Measurements from ENCODE around the gene SUPT5H. TPM values are rescaled to one million over a fixed set of nuclear protein-coding genes. Genes with fewer than 3 reads are reported as not detected.

Gene SUPT5H
- total and polyA plus RNA-seq, 2 of the 13 experiments (the other 11 are each of a cell fraction or from before 2014, with no cell fraction given), result 48.2 to 51.7 TPM

DNA sequence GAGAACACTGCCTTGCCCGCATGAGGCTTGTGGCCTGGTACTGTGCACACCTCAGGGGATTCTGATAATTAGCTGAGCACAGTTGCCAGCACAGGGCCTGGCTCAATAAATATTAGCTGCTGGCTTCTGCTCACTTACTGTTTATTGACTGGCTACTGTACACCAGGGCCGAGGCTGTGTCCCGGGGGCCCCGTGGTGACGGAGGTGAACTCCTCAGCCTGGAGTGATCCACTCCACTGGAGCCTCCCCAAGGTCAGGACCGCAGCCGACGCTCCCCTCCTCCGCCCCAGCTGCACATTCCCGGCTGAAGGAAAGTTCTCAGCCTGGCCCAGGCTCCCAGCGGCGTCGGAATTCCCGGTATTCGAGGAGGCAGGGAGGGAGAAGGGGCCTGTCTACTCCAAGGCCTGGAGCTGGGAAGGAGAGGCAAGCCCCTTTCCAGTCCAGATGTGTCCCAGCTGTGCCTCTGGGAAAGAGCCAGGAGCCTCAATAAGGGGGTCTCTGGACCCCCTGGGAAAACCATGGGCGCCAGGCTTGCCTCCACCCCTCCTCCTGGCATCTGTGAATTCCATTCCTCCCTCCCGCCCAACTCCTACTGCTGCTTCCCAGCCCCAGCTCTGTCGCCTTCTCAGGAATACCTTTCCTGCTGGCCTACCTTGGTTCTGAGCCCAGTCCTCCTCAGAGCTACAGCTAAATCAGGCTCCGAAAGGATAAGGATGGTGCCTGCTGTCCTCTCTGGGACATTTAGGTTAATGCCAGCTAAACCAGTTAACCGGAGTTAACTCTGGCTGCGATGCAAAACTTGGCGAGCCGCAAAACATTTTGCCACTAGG lies 16.9 kb upstream of the SUPT5H start (continued):
- no peak for TF ChIP-seq ELF4 (CRISPR knock-in tag; IDR thresholded peaks at IDR 0.05; ENCODE audit: borderline replicate concordance)
- TF ChIP-seq, protein P1, sequence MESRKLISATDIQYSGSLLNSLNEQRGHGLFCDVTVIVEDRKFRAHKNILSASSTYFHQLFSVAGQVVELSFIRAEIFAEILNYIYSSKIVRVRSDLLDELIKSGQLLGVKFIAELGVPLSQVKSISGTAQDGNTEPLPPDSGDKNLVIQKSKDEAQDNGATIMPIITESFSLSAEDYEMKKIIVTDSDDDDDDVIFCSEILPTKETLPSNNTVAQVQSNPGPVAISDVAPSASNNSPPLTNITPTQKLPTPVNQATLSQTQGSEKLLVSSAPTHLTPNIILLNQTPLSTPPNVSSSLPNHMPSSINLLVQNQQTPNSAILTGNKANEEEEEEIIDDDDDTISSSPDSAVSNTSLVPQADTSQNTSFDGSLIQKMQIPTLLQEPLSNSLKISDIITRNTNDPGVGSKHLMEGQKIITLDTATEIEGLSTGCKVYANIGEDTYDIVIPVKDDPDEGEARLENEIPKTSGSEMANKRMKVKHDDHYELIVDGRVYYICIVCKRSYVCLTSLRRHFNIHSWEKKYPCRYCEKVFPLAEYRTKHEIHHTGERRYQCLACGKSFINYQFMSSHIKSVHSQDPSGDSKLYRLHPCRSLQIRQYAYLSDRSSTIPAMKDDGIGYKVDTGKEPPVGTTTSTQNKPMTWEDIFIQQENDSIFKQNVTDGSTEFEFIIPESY (CRISPR knock-in tag; IDR thresholded peaks at IDR 0.05), result no peak
- no peak for TF ChIP-seq KMT2A (CRISPR knock-in tag; IDR thresholded peaks at IDR 0.05)
- TF ChIP-seq ZNF792 (CRISPR knock-in tag; IDR thresholded peaks at IDR 0.05), result no peak
- TF ChIP-seq, protein P2, sequence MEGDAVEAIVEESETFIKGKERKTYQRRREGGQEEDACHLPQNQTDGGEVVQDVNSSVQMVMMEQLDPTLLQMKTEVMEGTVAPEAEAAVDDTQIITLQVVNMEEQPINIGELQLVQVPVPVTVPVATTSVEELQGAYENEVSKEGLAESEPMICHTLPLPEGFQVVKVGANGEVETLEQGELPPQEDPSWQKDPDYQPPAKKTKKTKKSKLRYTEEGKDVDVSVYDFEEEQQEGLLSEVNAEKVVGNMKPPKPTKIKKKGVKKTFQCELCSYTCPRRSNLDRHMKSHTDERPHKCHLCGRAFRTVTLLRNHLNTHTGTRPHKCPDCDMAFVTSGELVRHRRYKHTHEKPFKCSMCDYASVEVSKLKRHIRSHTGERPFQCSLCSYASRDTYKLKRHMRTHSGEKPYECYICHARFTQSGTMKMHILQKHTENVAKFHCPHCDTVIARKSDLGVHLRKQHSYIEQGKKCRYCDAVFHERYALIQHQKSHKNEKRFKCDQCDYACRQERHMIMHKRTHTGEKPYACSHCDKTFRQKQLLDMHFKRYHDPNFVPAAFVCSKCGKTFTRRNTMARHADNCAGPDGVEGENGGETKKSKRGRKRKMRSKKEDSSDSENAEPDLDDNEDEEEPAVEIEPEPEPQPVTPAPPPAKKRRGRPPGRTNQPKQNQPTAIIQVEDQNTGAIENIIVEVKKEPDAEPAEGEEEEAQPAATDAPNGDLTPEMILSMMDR (CRISPR knock-in tag; IDR thresholded peaks at IDR 0.05), result no peak
- TF ChIP-seq KDM2A (CRISPR knock-in tag; IDR thresholded peaks at IDR 0.05; ENCODE audit: borderline replicate concordance, low read depth), result peak; percentile 54; the same call in 1 of the 2 replicates
- no peak for TF ChIP-seq BRD4 (CRISPR knock-in tag; IDR thresholded peaks at IDR 0.05)
- TF ChIP-seq RFX3 (CRISPR knock-in tag; IDR thresholded peaks at IDR 0.05), result no peak
- TF ChIP-seq ZFYVE20 (CRISPR knock-in tag; IDR thresholded peaks at IDR 0.05; ENCODE audit: borderline replicate concordance, low read depth), result no peak
- no peak for TF ChIP-seq ZNF205 (CRISPR knock-in tag; IDR thresholded peaks at IDR 0.05)
- no peak for TF ChIP-seq ZNF143 (CRISPR knock-in tag; IDR thresholded peaks at IDR 0.05)
- TF ChIP-seq, protein P3, sequence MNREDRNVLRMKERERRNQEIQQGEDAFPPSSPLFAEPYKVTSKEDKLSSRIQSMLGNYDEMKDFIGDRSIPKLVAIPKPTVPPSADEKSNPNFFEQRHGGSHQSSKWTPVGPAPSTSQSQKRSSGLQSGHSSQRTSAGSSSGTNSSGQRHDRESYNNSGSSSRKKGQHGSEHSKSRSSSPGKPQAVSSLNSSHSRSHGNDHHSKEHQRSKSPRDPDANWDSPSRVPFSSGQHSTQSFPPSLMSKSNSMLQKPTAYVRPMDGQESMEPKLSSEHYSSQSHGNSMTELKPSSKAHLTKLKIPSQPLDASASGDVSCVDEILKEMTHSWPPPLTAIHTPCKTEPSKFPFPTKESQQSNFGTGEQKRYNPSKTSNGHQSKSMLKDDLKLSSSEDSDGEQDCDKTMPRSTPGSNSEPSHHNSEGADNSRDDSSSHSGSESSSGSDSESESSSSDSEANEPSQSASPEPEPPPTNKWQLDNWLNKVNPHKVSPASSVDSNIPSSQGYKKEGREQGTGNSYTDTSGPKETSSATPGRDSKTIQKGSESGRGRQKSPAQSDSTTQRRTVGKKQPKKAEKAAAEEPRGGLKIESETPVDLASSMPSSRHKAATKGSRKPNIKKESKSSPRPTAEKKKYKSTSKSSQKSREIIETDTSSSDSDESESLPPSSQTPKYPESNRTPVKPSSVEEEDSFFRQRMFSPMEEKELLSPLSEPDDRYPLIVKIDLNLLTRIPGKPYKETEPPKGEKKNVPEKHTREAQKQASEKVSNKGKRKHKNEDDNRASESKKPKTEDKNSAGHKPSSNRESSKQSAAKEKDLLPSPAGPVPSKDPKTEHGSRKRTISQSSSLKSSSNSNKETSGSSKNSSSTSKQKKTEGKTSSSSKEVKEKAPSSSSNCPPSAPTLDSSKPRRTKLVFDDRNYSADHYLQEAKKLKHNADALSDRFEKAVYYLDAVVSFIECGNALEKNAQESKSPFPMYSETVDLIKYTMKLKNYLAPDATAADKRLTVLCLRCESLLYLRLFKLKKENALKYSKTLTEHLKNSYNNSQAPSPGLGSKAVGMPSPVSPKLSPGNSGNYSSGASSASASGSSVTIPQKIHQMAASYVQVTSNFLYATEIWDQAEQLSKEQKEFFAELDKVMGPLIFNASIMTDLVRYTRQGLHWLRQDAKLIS (CRISPR knock-in tag; IDR thresholded peaks at IDR 0.05), result no peak
- TF ChIP-seq, protein P4, sequence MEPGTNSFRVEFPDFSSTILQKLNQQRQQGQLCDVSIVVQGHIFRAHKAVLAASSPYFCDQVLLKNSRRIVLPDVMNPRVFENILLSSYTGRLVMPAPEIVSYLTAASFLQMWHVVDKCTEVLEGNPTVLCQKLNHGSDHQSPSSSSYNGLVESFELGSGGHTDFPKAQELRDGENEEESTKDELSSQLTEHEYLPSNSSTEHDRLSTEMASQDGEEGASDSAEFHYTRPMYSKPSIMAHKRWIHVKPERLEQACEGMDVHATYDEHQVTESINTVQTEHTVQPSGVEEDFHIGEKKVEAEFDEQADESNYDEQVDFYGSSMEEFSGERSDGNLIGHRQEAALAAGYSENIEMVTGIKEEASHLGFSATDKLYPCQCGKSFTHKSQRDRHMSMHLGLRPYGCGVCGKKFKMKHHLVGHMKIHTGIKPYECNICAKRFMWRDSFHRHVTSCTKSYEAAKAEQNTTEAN (CRISPR knock-in tag; conservative IDR thresholded peaks at IDR 0.05), result no peak
- no peak for TF ChIP-seq TAF15 (IDR thresholded peaks at IDR 0.05; ENCODE audit: low read depth, low read length, poor library complexity, severe bottlenecking)
- TF ChIP-seq ZNF75D (CRISPR knock-in tag; IDR thresholded peaks at IDR 0.05; ENCODE audit: borderline replicate concordance), result no peak
- TF ChIP-seq ZNF773 (CRISPR knock-in tag; IDR thresholded peaks at IDR 0.05; ENCODE audit: borderline replicate concordance), result no peak
- no peak for TF ChIP-seq ZNF652 (CRISPR knock-in tag; IDR thresholded peaks at IDR 0.05; ENCODE audit: borderline replicate concordance, low read depth)
- TF ChIP-seq ATF7 (IDR thresholded peaks at IDR 0.05), result no peak
- TF ChIP-seq ATF7 (CRISPR knock-in tag; IDR thresholded peaks at IDR 0.05), result no peak
- no peak for TF ChIP-seq XBP1 (CRISPR knock-in tag; IDR thresholded peaks at IDR 0.05)
- no peak for TF ChIP-seq BRCA1 (CRISPR knock-in tag; IDR thresholded peaks at IDR 0.05)
- TF ChIP-seq TAF1 (CRISPR knock-in tag; IDR thresholded peaks at IDR 0.05), result no peak
- no peak for TF ChIP-seq ZBTB42 (CRISPR knock-in tag; IDR thresholded peaks at IDR 0.05)
